GM19043 (cell line): ENCODE measurements around the gene NAPEPLD.
"Not testable (repeated sequence)": the region's sequence is repeated elsewhere in the genome, so short reads cannot be mapped to it uniquely, and the experiment has no call there.

Experiments
- ATAC-seq: cut with Tn5 transposase; IDR thresholded peaks from one replicate; pipeline ENCODE4 v1.9.1; 2021; ENCODE audit warnings: low read depth; ENCODE audit not compliant: unreplicated experiment

The NAPEPLD gene

GRCh38 chr7:103116511-103116910 is 32.4 kb downstream of the NAPEPLD start:
- ATAC-seq, result no peak

- no peak for ATAC-seq
These were observed 33.1 kb downstream of the NAPEPLD start for GRCh38 chr7:103115771-103116170.

GRCh38 chr7:103114576-103115008 is 34.3 kb downstream of the NAPEPLD start:
- ATAC-seq, result no peak

DNA sequence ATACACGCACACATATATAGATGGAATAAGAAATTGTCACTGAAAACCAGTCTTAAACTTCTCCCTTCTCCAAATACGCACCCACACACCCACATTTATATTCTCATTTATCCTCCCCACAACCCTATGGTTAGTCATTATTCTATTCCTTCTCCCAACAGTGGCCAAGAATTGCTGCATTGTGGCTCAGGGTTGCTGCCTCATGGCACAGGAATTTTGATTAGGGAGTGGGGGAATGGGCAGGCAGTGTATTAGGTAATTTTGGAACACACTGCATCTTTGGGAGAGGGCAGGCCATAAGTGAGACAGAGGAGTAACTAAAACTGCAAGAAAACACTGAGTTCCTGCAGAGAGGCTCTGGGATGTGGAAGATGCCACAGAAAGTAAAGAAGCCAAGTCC is 35.7 kb downstream of the NAPEPLD start:
- ATAC-seq, result no peak

DNA sequence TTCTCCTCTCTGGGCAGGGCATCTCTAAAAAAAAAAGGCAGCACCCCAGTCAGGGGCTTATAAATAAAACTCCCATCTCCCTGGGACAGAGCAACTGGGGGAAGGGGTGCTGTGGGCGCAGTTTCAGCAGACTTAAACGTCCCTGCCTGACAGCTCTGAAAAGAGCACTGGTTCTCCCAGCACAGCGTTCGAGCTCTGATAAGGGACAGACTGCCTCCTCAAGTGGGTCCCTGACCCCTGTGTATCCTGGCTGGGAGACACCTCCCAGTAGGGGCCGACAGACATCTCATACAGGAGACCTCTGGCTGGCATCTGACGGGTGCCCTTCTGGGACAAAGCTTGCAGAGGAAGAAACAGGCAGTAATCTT is 42.2 kb downstream of the NAPEPLD start:
- ATAC-seq, result not testable (repeated sequence)

GRCh38 chr7:103106005-103106702 is 42.7 kb downstream of the NAPEPLD start:
- ATAC-seq, result no peak

GRCh38 chr7:103101543-103101942 is 47.4 kb downstream of the NAPEPLD start:
- ATAC-seq, result no peak

GRCh38 chr7:103100348-103100747 is 48.6 kb downstream of the NAPEPLD start:
- no peak for ATAC-seq

DNA sequence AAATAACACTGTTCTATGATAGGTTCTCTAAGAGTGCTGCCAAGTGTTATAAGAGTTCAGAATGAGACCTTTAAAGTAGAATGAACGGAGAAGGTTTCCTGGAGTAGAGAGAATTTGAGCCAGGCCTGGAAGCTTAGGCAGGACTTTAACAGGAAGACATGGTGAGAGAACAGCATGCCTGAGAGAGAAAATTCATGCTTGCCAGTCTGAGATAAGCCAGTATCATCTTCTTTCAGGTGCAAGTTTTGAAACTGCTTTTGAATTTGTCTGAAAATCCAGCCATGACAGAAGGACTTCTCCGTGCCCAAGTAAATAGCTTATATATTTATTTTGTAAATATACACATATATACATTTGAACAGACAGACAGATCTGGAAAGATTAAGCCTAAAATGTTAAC is 51.9 kb downstream of the NAPEPLD start:
- no peak for ATAC-seq

- not testable (repeated sequence) for ATAC-seq
These were observed 53.3 kb downstream of the NAPEPLD start for GRCh38 chr7:103095558-103095957.

DNA sequence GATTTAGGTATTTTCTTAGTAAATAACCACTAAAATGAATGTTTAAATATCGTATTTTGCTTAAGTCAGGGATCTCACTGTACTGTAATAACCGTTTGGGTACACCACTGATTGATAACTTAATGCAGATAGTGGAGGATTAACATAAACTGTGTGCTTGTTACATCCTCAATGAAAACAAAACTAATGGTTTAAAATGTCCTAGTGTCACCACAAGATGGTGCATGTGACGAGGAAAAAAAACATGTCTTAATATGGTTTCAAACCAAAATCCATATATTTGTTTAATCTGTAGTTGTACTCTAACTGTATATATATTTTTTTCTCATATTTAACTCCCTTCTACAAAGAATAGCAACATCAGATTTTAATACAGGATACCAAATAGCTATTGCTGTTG is 54.8 kb downstream of the NAPEPLD start:
- ATAC-seq, result no peak

- ATAC-seq, result no peak
These were observed 55.5 kb downstream of the NAPEPLD start for GRCh38 chr7:103093429-103093828.

DNA sequence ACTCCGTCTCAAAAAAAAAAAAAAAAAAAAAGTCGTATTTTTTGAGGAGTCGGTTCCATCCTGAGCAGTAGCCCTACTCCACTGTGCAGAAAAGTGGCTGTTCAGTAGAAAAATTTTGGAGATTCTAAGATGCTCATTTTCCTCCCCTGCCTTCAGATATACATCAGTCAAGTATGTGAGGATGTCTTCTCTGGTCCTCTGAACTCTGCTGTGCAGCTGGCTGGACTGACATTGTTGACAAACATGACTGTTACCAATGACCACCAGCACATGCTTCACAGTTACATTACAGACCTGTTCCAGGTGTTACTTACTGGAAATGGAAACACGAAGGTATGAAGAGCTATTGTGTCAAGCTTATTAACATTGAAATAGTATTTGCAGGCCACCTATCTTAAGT is 56.6 kb downstream of the NAPEPLD start:
- not testable (repeated sequence) for ATAC-seq

- ATAC-seq, result no peak
These were observed 65.7 kb downstream of the NAPEPLD start for GRCh38 chr7:103083210-103083609.

- ATAC-seq, result no peak
These were observed 66.4 kb downstream of the NAPEPLD start for GRCh38 chr7:103082497-103082896.

DNA sequence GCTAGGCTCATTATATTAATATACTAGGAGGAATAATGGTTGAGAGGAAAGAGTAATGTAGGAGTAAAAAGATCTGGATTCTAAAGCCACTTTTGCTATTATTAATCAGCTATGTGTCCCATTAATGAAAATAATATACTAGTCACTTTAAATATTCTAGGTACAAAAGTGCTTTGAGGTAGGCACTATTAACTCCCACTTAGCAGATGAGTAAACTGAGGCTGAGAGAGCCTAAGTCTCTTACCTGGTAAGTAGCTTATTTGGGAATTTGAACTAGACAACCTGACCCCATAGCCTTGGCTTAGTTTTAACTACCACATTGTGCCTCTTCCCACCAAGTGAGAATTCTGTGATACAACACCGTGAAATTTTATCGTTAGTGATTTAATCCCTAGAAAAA is 68.0 kb downstream of the NAPEPLD start:
- ATAC-seq, result no peak

GRCh38 chr7:103079836-103080235 is 69.1 kb downstream of the NAPEPLD start:
- ATAC-seq, result no peak

- ATAC-seq, result not testable (repeated sequence)
These were observed 70.7 kb downstream of the NAPEPLD start for GRCh38 chr7:103078226-103078625.

GRCh38 chr7:103077318-103077717 is 71.6 kb downstream of the NAPEPLD start:
- no peak for ATAC-seq

DNA sequence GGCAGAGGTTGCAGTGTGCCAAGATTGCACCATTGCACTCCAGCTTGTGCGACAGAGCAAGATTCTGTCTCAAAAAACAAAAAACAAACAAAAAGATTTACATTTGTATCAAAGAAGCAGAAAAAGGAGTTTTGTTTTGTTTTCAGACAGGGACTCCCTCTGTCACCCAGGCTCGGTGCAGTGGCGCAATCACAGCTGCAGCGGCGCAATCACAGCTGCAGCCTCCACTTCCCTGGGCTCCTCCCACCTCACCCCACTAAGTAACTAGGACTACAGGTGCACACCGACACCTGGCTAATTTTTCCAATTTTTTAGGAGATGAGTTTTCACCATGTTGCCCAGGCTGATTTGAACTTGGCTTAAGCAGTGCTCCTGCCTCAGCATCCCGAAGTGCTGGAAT is 72.1 kb downstream of the NAPEPLD start:
- no peak for ATAC-seq

DNA sequence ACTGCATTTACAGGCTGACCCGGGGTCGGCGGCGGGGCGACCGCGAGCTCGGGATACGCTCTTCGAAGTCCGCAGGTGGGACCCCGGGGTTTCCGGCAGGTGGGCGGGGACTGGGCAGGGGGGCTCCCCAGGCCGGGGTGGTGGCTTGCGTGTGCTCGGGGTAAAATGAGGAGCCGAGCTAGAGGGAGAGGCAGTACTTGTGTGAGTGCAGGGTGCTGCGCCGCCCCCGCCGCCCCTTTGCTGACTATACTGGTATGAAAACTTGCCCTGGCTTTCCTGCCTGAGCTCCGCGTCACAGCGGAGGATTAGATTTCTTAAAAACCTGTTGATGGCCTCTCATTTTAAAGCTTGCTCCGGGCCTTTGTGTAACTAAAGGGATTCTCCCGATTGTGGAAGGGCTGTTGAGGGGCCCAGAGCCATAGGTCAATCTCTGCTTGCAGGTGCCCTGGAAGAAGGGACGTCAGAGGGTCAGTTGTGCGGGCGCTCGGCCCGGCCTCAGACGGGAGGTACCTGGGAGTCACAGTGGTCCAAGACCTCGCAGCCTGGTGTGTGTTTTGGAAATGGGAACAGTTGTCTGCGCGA is 73.5 kb downstream of the NAPEPLD start:
- ATAC-seq, result peak; percentile 43

GRCh38 chr7:103074519-103075336 is 74.2 kb downstream of the NAPEPLD start, which contains the start of the genes ARMC10 and FBXL13:
TSS of gene ARMC10 (plus strand) at chr7:103075140. CDS start at chr7:103075273, 133 bp downstream.
TSS of gene FBXL13 (minus strand) at chr7:103074796.
- ATAC-seq, result peak; percentile 89
